GM23248 (cell line): Measurements from ENCODE around the gene ANO10.
"Not testable (repeated sequence)": the region's sequence is repeated elsewhere in the genome, so short reads cannot be mapped to it uniquely, and the experiment has no call there.

Experiments
- EZH2 ChIP-seq: fragments of 200-600 bp; sonication (generic); IDR thresholded peaks from 2 replicates; pipeline ENCODE4 v1.6.1; 2018; ENCODE audit warnings: antibody characterized with exemption, mild to moderate bottlenecking; ENCODE audit not compliant: insufficient read depth, poor library complexity, severe bottlenecking
- EZH2phosphoT487 ChIP-seq: fragments of 200-600 bp; sonication (generic); IDR thresholded peaks from 2 replicates; pipeline ENCODE4 v1.6.1; 2018; ENCODE audit warnings: antibody characterized with exemption, moderate library complexity, mild to moderate bottlenecking, low read depth; ENCODE audit not compliant: insufficient read depth

DNA sequence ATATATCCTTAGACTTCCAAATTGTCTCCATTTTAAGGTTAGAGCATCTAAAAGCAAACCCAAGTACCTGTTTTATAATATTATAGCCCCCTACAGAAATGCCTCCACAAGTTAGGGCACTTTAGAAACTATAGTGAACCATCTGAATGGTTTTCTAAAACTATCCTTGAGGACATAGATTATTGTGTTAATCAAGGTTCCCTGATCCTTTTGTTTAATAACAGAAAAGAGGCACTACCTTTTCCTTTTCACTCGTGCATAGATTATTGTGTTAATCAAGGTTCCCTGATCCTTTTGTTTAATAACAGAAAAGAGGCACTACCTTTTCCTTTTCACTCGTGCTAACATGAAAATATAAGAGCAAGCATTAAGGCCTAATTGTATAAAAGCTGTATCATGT lies 143.0 kb downstream of the ANO10 start:
- not testable (repeated sequence) for TF ChIP-seq EZH2, EZH2phosphoT487
